GM12878 (cell line): ENCODE data around the gene NT5C1A. TPM values are rescaled to one million over a fixed set of nuclear protein-coding genes. Genes with fewer than 3 reads are reported as not detected.

Experiments
- ATAC-seq: fragments of 200-7000 bp; cut with Tn5 transposase; 3 replicates; pipeline ENCODE4 v1.9.1; 2020; ENCODE audit warnings: mild to moderate bottlenecking, moderate library complexity
- BruUV-seq: library from RNA; stranded (reverse); fragments of 400-500 nt; replicated peaks from 2 replicates; lab custom pipeline; 2021; lab: Mats Ljungman, UMichigan
- CTCF ChIA-PET: fragments of 300-600 bp; sonication (Branson Sonifier 250); formaldehyde crosslinking; extraction: SDS; loops from one replicate; lab custom pipeline; 2021; ENCODE audit warnings: inconsistent platforms; lab: Yijun Ruan, JAX
- POLR2A ChIA-PET: fragments of 350-600 bp; formaldehyde crosslinking; extraction: SDS; loops from one replicate; lab custom pipeline; 2021; ENCODE audit warnings: inconsistent platforms; lab: Charles Lee
- RAD21 ChIA-PET: fragments of 300-600 bp; sonication (Branson Sonifier 250); formaldehyde crosslinking; loops from one replicate; lab custom pipeline; 2023; ENCODE audit warnings: antibody characterized with exemption; ENCODE audit not compliant: unreplicated experiment; lab: Charles Lee
- SMC1A ChIA-PET: fragments of 300-600 bp; sonication (Branson Sonifier 250); formaldehyde crosslinking; loops from one replicate; lab custom pipeline; 2023; ENCODE audit not compliant: unreplicated experiment, uncharacterized antibody; lab: Charles Lee
- DNase-seq: peaks from one replicate; pipeline ENCODE4 v3.0.0-alpha.2; 2011; ENCODE audit warnings: low read depth, low spot score
- FAIRE-seq: peaks from 3 replicates; lab custom pipeline; 2011; peaks lifted over from hg19 to GRCh38; lab: Jason Lieb, UNC
- H2AFZ ChIP-seq: 2 replicates; pipeline ENCODE4 v1.6.0; 2011; ENCODE audit warnings: low read depth, low read length, control low read depth; ENCODE audit not compliant: control insufficient read depth
- H3K27ac ChIP-seq: 2 replicates; pipeline ENCODE4 v1.5.1; 2011; ENCODE audit warnings: control low read depth; ENCODE audit not compliant: control insufficient read depth, insufficient read depth
- H3K27me3 ChIP-seq, 2 experiments: replicated peaks in 1 of 2; 2 replicates each; pipeline versions ENCODE4 v1.6.0 to v1.6.1; 2011; ENCODE audit warnings: low read length in 1 of 2; ENCODE audit not compliant: control insufficient read depth in 2 of 2, insufficient read depth in 2 of 2
- H3K36me3 ChIP-seq, 2 experiments: 2 replicates each; pipeline ENCODE4 v1.5.1; 2011; ENCODE audit warnings: low read length in 1 of 2; ENCODE audit not compliant: control insufficient read depth in 2 of 2, insufficient read depth in 2 of 2
- H3K4me1 ChIP-seq: 2 replicates; pipeline ENCODE4 v1.6.1; 2011; ENCODE audit warnings: mild to moderate bottlenecking, low read length, moderate library complexity, mixed read lengths; ENCODE audit not compliant: control insufficient read depth, insufficient read depth
- H3K4me2 ChIP-seq: 2 replicates; pipeline ENCODE4 v1.6.0; 2011; ENCODE audit warnings: control low read depth; ENCODE audit not compliant: control insufficient read depth, insufficient read depth
- H3K4me3 ChIP-seq: fragments of 200-600 bp; sonication (generic); 2 replicates; pipeline ENCODE4 v1.5.1; 2016
- H3K79me2 ChIP-seq: 2 replicates; pipeline ENCODE4 v1.6.0; 2011; ENCODE audit warnings: low read length; ENCODE audit not compliant: control insufficient read depth, insufficient read depth
- H3K9ac ChIP-seq: 2 replicates; pipeline ENCODE4 v1.8.0; 2011; ENCODE audit warnings: low read length, control low read depth, mixed read lengths; ENCODE audit not compliant: control insufficient read depth, insufficient read depth
- H3K9me3 ChIP-seq: replicated peaks from 3 replicates; pipeline ENCODE4 v1.5.1; 2011; ENCODE audit warnings: mild to moderate bottlenecking, low read length; ENCODE audit not compliant: control insufficient read depth, insufficient read depth
- H4K20me1 ChIP-seq: 2 replicates; pipeline ENCODE4 v1.6.0; 2011; ENCODE audit not compliant: control insufficient read depth, insufficient read depth
- HDAC6 ChIP-seq: fragments of 200-600 bp; sonication (generic); IDR thresholded peaks from one replicate; pipeline ENCODE4 v1.8.0; 2017; ENCODE audit warnings: antibody characterized with exemption; ENCODE audit not compliant: unreplicated experiment
- WGBS: methylation state at CpG from one replicate; pipeline ENCODE4 v1.1.6; 2016; ENCODE audit warnings: low lambda C conversion rate; ENCODE audit not compliant: insufficient replicate concordance, insufficient coverage; ENCODE audit errors: missing lambda C conversion rate; 5-methylcytosine and 5-hydroxymethylcytosine counted together
- in situ Hi-C: fragments of 300-500 bp; cut with MboI; formaldehyde crosslinking; loops from 9 replicates; pipeline ENCODE4 v1.14.3; 2018; ENCODE audit warnings: mixed read lengths
- intact Hi-C: fragments of 100-400 bp; cut with micrococcal nuclease; formaldehyde crosslinking; loops from one replicate; pipeline ENCODE4 v1.14.2; 2022; ENCODE audit not compliant: unreplicated experiment
- polyA plus RNA-seq, 11 experiments: library from polyadenylated mRNA; depleted of rRNA in 4 of 11; unstranded in 6 of 11; stranded (reverse) in 5 of 11; fragments of >200 nt; fragmentation: Nextera tagmentation in 4 of 11; fragmentation: Illumina TruSeq in 1 of 11; extraction: Ambion mirVana in 4 of 11; extraction: Trizol in 1 of 11; gene quantifications; 1 replicate in 1 of 11; 2 replicates in 10 of 11; pipeline versions ENCODE4 v1.2.1 to v1.2.3, GENCODE V29; 2011 to 2016; ENCODE audit warnings: inconsistent platforms in 2 of 11, missing spikeins in 2 of 11, low read depth in 1 of 11
- total RNA-seq, 4 experiments: library from RNA; depleted of rRNA in 3 of 4; stranded (reverse); fragments of >200 nt in 3 of 4; fragmentation: Illumina TruSeq in 1 of 4; extraction: Trizol in 1 of 4; gene quantifications; 2 replicates each; pipeline versions ENCODE4 v1.2.1 to v1.2.3, GENCODE V29; 2013 to 2021
- TF ChIP-seq, protein P1 (sequence below): IDR thresholded peaks from 2 replicates; pipeline ENCODE4 v1.6.1; 2011; ENCODE audit warnings: borderline replicate concordance, low read depth, mild to moderate bottlenecking, moderate library complexity, low read length; ENCODE audit not compliant: insufficient read depth, poor library complexity, severe bottlenecking
- TF ChIP-seq, protein P2 (sequence below): fragments of 450-650 bp; formaldehyde crosslinking; IDR thresholded peaks from 2 replicates; pipeline ENCODE4 v1.4.0; 2022; ENCODE audit warnings: mild to moderate bottlenecking, moderate library complexity

Gene NT5C1A
- total and polyA plus RNA-seq, 10 of the 15 experiments (the other 5 are each of a cell fraction or from before 2014, with no cell fraction given), result 0.05 to 0.77 (median 0.22) TPM; not detected in 1

DNA sequence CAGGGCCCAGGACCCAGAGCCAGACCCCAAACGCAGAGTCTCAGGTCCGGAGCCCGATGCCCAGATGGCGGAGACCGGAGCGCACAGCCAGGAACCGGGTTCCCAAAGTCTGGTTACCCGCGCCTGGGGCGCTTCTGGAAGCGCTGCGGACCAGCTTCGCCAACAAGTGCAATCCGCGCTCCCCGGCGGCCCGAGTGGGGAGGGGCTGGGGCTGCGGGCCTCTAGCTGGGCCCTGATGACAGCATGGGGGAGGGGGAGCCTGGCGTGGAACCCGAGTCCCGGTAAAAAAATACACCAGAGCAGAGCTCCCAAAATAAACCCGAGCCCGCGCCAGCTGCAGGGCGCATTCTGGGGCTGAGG, 494 bp downstream of the NT5C1A start:
- no peaks in the 10 kb centered on the region for H3K36me3 ChIP-seq
- peak overlapping the region; percentile 95 for H3K4me2 ChIP-seq
- ATAC-seq (no peak), FAIRE-seq (no peak), DNase-seq (no peak)
- TF ChIP-seq HDAC6, result peak; percentile 76
- TF ChIP-seq, protein P1, sequence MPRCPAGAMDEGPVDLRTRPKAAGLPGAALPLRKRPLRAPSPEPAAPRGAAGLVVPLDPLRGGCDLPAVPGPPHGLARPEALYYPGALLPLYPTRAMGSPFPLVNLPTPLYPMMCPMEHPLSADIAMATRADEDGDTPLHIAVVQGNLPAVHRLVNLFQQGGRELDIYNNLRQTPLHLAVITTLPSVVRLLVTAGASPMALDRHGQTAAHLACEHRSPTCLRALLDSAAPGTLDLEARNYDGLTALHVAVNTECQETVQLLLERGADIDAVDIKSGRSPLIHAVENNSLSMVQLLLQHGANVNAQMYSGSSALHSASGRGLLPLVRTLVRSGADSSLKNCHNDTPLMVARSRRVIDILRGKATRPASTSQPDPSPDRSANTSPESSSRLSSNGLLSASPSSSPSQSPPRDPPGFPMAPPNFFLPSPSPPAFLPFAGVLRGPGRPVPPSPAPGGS, result no peak
- TF ChIP-seq, protein P2, sequence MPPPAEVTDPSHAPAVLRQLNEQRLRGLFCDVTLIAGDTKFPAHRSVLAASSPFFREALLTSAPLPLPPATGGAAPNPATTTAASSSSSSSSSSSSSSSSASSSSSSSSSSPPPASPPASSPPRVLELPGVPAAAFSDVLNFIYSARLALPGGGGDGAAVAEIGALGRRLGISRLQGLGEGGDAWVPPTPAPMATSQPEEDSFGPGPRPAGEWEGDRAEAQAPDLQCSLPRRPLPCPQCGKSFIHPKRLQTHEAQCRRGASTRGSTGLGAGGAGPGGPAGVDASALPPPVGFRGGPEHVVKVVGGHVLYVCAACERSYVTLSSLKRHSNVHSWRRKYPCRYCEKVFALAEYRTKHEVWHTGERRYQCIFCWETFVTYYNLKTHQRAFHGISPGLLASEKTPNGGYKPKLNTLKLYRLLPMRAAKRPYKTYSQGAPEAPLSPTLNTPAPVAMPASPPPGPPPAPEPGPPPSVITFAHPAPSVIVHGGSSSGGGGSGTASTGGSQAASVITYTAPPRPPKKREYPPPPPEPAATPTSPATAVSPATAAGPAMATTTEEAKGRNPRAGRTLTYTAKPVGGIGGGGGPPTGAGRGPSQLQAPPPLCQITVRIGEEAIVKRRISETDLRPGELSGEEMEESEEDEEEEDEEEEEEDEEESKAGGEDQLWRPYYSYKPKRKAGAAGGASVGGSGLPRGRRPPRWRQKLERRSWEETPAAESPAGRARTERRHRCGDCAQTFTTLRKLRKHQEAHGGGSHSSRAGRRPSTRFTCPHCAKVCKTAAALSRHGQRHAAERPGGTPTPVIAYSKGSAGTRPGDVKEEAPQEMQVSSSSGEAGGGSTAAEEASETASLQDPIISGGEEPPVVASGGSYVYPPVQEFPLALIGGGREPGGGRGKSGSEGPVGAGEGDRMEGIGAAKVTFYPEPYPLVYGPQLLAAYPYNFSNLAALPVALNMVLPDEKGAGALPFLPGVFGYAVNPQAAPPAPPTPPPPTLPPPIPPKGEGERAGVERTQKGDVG (CRISPR knock-in tag), result no peak
- no peak overlapping the region for H3K27ac ChIP-seq
- peaks cover 25% of the 10 kb centered on the region for H3K4me1 ChIP-seq
- RAD21 ChIA-PET, result interaction anchor here (1.1 to 3.0 kb wide), 3 partner anchors 13 to 127 kb away, joined by 3 to 10 read pairs (median 5); no protein-coding TSS in a partner anchor
- H3K79me2 ChIP-seq, result no peaks in the 10 kb centered on the region
- H2AFZ ChIP-seq, result peak overlapping the region; percentile 55
- CTCF ChIA-PET, result interaction anchor here (0.6 to 14.2 kb wide), 11 partner anchors 9 to 128 kb away, joined by 3 to 244 read pairs (median 10); no protein-coding TSS in a partner anchor
- peak overlapping the region; percentile 64 for H3K4me3 ChIP-seq
- no TSS peak for BruUV-seq
- SMC1A ChIA-PET, result interaction anchor here (1.6 to 2.2 kb wide), 3 partner anchors 10 to 62 kb away, joined by 5 to 9 read pairs (median 6); no protein-coding TSS in a partner anchor
- peaks cover 0 to 5% of the 10 kb centered on the region in 2 experiments; a peak in 2 of 4 replicates for H3K27me3 ChIP-seq
- H3K9ac ChIP-seq, result no peak overlapping the region; the same call in 1 of the 2 replicates
- intact Hi-C loops, result no loop called here
- POLR2A ChIA-PET, result interaction anchor here (0.6 kb wide), 1 partner anchor 330 kb away, joined by 3 read pairs; no protein-coding TSS in a partner anchor
- 8% methylated on average over 26 of the region's 26 CpGs for WGBS
- in situ Hi-C loops, result no loop called here
- H3K9me3 ChIP-seq, result no peaks in the 10 kb centered on the region; the same call in 2 of the 3 replicates
- H4K20me1 ChIP-seq, result no peaks in the 10 kb centered on the region
